Lower leg skin (tissue), 3 donors: ENCODE results near the gene HSP90AA1.

Source experiments
- CTCF ChIP-seq, 3 donors: fragments of 450-650 bp; IDR thresholded peaks; one replicate each; pipeline ENCODE4 v1.5.1; 2016; ENCODE audit warnings: antibody characterized with exemption in 3 of 3, mild to moderate bottlenecking in 3 of 3, moderate library complexity in 2 of 3
- POLR2A ChIP-seq, 2 donors: fragments of 450-650 bp; IDR thresholded peaks; one replicate each; pipeline ENCODE4 v1.6.1; 2016 to 2017; ENCODE audit warnings: antibody characterized with exemption in 2 of 2, mild to moderate bottlenecking in 1 of 2, moderate library complexity in 1 of 2

- TF ChIP-seq CTCF (IDR thresholded peaks at IDR 0.05) (no peak), POLR2A (IDR thresholded peaks at IDR 0.05) (no peak)
These were observed 716 bp downstream of the HSP90AA1 start for GRCh38 chr14:102085948-102086708.
